B cell (primary cell): ENCODE measurements around the gene VAV2. TPM values are rescaled to one million over a fixed set of nuclear protein-coding genes. Genes with fewer than 3 reads are reported as not detected.

Experiments used
- ATAC-seq: fragments of 200-7000 bp; cut with Tn5 transposase; one replicate; pipeline ENCODE4 v1.10.0; 2021; ENCODE audit warnings: low read depth, mild to moderate bottlenecking, moderate number of reproducible peaks, moderate library complexity
- CTCF ChIA-PET: fragments of 350-600 bp; sonication (Branson Sonifier 250); formaldehyde crosslinking; loops from one replicate; lab custom pipeline; 2021; ENCODE audit warnings: antibody characterized with exemption, inconsistent platforms; lab: Charles Lee
- POLR2A ChIA-PET: fragments of 350-600 bp; sonication (Branson Sonifier 250); formaldehyde crosslinking; loops from one replicate; lab custom pipeline; 2021; ENCODE audit warnings: antibody characterized with exemption; lab: Charles Lee
- DNase-seq: peaks from one replicate; pipeline ENCODE4 v3.0.0; 2013
- H2AFZ ChIP-seq: 2 replicates; pipeline ENCODE4 v1.6.1; 2012; ENCODE audit warnings: mild to moderate bottlenecking, low read depth, low read length; ENCODE audit not compliant: insufficient read depth, poor library complexity, severe bottlenecking
- H3K27ac ChIP-seq, 2 donors: 1 replicate in 1 of 2; 2 replicates in 1 of 2; pipeline ENCODE4 v1.5.1; 2012 to 2013; ENCODE audit warnings: low read length in 2 of 2, mild to moderate bottlenecking in 2 of 2, moderate library complexity in 1 of 2
- H3K27me3 ChIP-seq, 4 experiments: fragments of 200-600 bp in 1 of 4; sonication (generic) in 1 of 4; replicated peaks in 1 of 4; 1 replicate in 2 of 4; 2 replicates in 2 of 4; pipeline versions ENCODE4 v1.6.1 to v1.7.0; 2013 to 2016; ENCODE audit warnings: low read length in 3 of 4, mild to moderate bottlenecking in 2 of 4, mixed read lengths in 1 of 4, moderate library complexity in 1 of 4; ENCODE audit not compliant: insufficient read depth in 4 of 4, control insufficient read depth in 3 of 4; ENCODE audit errors: control extremely low read depth in 1 of 4
- H3K36me3 ChIP-seq, 2 experiments: replicated peaks in 1 of 2; 1 replicate in 1 of 2; 2 replicates in 1 of 2; pipeline versions ENCODE4 v1.6.1 to v1.7.1; 2013; ENCODE audit warnings: low read length in 1 of 2; ENCODE audit not compliant: insufficient read depth in 2 of 2, control insufficient read depth in 1 of 2; ENCODE audit errors: control extremely low read depth in 1 of 2, extremely low read depth in 1 of 2
- H3K4me1 ChIP-seq, 2 donors: fragments of 200-600 bp in 1 of 2; sonication (generic) in 1 of 2; 1 replicate in 1 of 2; 2 replicates in 1 of 2; pipeline versions ENCODE4 v1.5.1 to v1.6.1; 2013 to 2017; ENCODE audit warnings: low read length in 2 of 2; ENCODE audit not compliant: control insufficient read depth in 2 of 2, insufficient read depth in 2 of 2
- H3K4me2 ChIP-seq: replicated peaks from 2 replicates; pipeline ENCODE3; 2012; ENCODE audit warnings: mild to moderate bottlenecking, low read depth, low read length; ENCODE audit not compliant: poor library complexity, severe bottlenecking
- H3K4me3 ChIP-seq, 5 experiments: fragments of 200-600 bp in 1 of 5; sonication (generic) in 1 of 5; 1 replicate in 3 of 5; 2 replicates in 2 of 5; pipeline versions ENCODE4 v1.5.1 to v1.7.0; 2011 to 2016; ENCODE audit warnings: low read length in 4 of 5, mild to moderate bottlenecking in 4 of 5, low read depth in 2 of 5, control low read depth in 1 of 5, moderate library complexity in 1 of 5; ENCODE audit not compliant: insufficient read depth in 1 of 5; ENCODE audit errors: control extremely low read depth in 1 of 5, extremely low read depth in 1 of 5
- H3K79me2 ChIP-seq: fragments of 200-600 bp; sonication (generic); one replicate; pipeline ENCODE4 v1.6.0; 2016; ENCODE audit warnings: low read length; ENCODE audit not compliant: control insufficient read depth, insufficient read depth
- H3K9ac ChIP-seq: fragments of 200-600 bp; sonication (generic); 2 replicates; pipeline ENCODE4 v1.6.1; 2017; ENCODE audit warnings: mild to moderate bottlenecking, low read length, moderate library complexity
- H3K9me3 ChIP-seq, 3 donors: one replicate each; pipeline versions ENCODE4 v1.6.1 to v1.7.1; 2013; ENCODE audit warnings: low read length in 2 of 3; ENCODE audit not compliant: control insufficient read depth in 2 of 3, insufficient read depth in 1 of 3; ENCODE audit errors: control extremely low read depth in 1 of 3
- H4K20me1 ChIP-seq: 2 replicates; pipeline ENCODE4 v1.6.0; 2012; ENCODE audit warnings: mild to moderate bottlenecking, low read length; ENCODE audit not compliant: insufficient read depth, control insufficient read depth, poor library complexity, severe bottlenecking
- H3K27ac Mint-ChIP-seq: one replicate; pipeline ENCODE4 v1.8.0; 2021; ENCODE audit warnings: mixed read lengths
- H3K27me3 Mint-ChIP-seq: one replicate; pipeline ENCODE4 v1.8.0; 2021; ENCODE audit warnings: mixed read lengths
- H3K4me1 Mint-ChIP-seq: one replicate; pipeline ENCODE4 v1.8.0; 2021; ENCODE audit warnings: mixed read lengths
- H3K4me3 Mint-ChIP-seq: one replicate; pipeline ENCODE4 v1.8.0; 2021; ENCODE audit warnings: mixed read lengths
- H3K9me3 Mint-ChIP-seq: one replicate; pipeline ENCODE4 v1.8.0; 2022; ENCODE audit warnings: mixed read lengths; ENCODE audit not compliant: insufficient read depth
- CTCF ChIP-seq: fragments of 200-600 bp; IDR thresholded peaks from one replicate; pipeline ENCODE4 v1.8.0; 2022; ENCODE audit warnings: antibody characterized with exemption, mild to moderate bottlenecking
- EZH2 ChIP-seq: IDR thresholded peaks from 2 replicates; pipeline ENCODE4 v1.6.1; 2012; ENCODE audit warnings: borderline replicate concordance, low read depth, mild to moderate bottlenecking, moderate library complexity, low read length; ENCODE audit not compliant: insufficient read depth, poor library complexity, severe bottlenecking
- WGBS: methylation state at CpG from one replicate; pipeline ENCODE4 v1.1.5; 2013; ENCODE audit warnings: missing lambda C conversion rate; ENCODE audit not compliant: insufficient coverage; 5-methylcytosine and 5-hydroxymethylcytosine counted together
- intact Hi-C: fragments of 100-400 bp; cut with micrococcal nuclease; formaldehyde crosslinking; loops from one replicate; pipeline ENCODE4 v1.10.0; 2022
- polyA plus RNA-seq: library from polyadenylated mRNA; depleted of rRNA; stranded (reverse); fragments of >200 nt; gene quantifications from 2 replicates; pipeline ENCODE4 v1.2.3, GENCODE V29; 2012
- total RNA-seq, 2 donors: library from RNA; stranded (reverse); fragments of 120-200 nt in 1 of 2; gene quantifications; 1 replicate in 1 of 2; 2 replicates in 1 of 2; pipeline versions ENCODE4 v1.2.3 to v1.2.4, GENCODE V29; 2013 to 2022

The VAV2 gene
- total and polyA plus RNA-seq, 2 donors (not counting 1 experiment from before 2014, with no cell fraction given): 34.4 to 128 TPM

DNA sequence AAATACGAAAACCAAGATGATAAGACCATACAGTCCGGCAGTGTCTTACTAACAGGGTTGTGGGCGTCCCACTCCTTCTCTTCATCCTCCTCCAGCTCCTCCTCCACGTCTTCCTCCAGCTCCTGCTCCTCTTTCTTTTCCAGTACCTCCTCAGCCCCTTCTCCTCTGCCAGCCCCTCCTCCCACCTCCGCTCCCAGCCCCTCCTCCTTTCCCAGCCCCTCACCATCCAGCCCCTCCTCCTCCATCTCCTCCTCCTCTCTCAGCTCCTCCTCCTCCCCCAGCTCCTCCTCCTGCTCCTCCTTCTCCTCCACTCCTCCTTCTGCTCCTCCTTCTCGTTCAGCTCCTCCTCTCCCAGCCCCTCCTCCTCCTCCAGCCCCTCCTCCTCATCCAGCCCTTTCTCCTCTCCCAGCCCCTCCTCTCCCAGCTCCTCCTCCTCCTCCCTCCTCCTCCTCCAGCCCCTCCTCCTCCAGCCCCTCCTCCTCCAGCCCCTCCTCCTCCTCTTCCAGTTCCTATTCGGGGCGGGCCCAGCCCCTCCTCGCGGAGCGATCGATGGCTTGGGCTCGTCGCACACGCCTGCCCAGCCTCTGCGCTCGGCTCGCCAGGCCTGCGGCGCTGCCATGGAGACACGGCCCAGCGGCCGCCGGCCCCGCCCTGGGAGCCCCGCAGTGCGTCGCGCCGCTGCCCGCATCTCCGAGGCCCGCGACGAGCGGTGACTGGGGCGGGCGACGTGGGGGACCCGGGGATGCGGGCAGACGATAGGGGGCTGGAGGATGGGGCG is 32.9 kb upstream of the VAV2 start, which contains the start of gene BRD3OS:
TSS of gene BRD3OS (plus strand) at position 654 of the 778 bp plus-strand sequence. CDS start 1,267 bp downstream, outside the sequence.
- Histone ChIP-seq H3K4me3 (peak within 1 kb of the TSS; percentile 53 to 85 (median 76)), H3K4me1 (peaks cover 6 to 19% of the 10 kb centered on the region in 2 donors), H3K4me2 (peak within 1 kb of the TSS; percentile 89), H3K9me3 (peaks cover 0 to 4% (median 0%) of the 10 kb centered on the region in 3 donors), H3K36me3 (peaks cover 0 to 10% of the 10 kb centered on the region in 2 experiments), H3K27me3 (no peaks in the 10 kb centered on the region), H4K20me1 (peaks cover 13% of the 10 kb centered on the region), H3K9ac (peak within 1 kb of the TSS; percentile 70), H3K27ac (peak within 1 kb of the TSS; percentile 34 to 69), H2AFZ (peak within 1 kb of the TSS; percentile 77), H3K79me2 (peaks cover 4% of the 10 kb centered on the region)
- ATAC-seq (peak; percentile 93), DNase-seq (peak; percentile 97)
- under 1% methylated on average over 43 of the region's 43 CpGs for WGBS
- intact Hi-C loops: loop anchor here (1.0 to 2.0 kb wide), 7 partner anchors 31 to 649 kb away; partner anchors contain the start of genes BRD3, STKLD1, SURF4 and WDR5
- ChIA-PET CTCF (interaction anchor here (0.9 to 4.5 kb wide), 6 partner anchors 31 to 243 kb away, joined by 3 to 27 read pairs (median 3); no protein-coding TSS in a partner anchor), POLR2A (interaction anchor here (0.6 to 1.6 kb wide), 7 partner anchors 41 to 1615 kb away, joined by 3 to 8 read pairs (median 4); partner anchors contain the start of genes CFAP77 and RNU6ATAC)
- Mint-ChIP-seq H3K27me3 (no peaks in the 10 kb centered on the region), H3K4me3 (peak within 1 kb of the TSS; percentile 86), H3K27ac (peak within 1 kb of the TSS; percentile 88), H3K9me3 (no peaks in the 10 kb centered on the region), H3K4me1 (peaks cover 11% of the 10 kb centered on the region)
- no peak for TF ChIP-seq EZH2
- TF ChIP-seq CTCF: no peak
